CD4-positive, alpha-beta T cell treated with Interleukin-6 at 100 ng/mL for 8 hours (primary cell): ENCODE results near the gene PITPNM1.
"Not testable (repeated sequence)": the region's sequence is repeated elsewhere in the genome, so short reads cannot be mapped to it uniquely, and the experiment has no call there.

Experiments used
- DNase-seq: peaks from one replicate; pipeline ENCODE4 v3.0.0-alpha.2; 2020; ENCODE audit warnings: mixed read lengths, low spot score

The PITPNM1 gene

DNA sequence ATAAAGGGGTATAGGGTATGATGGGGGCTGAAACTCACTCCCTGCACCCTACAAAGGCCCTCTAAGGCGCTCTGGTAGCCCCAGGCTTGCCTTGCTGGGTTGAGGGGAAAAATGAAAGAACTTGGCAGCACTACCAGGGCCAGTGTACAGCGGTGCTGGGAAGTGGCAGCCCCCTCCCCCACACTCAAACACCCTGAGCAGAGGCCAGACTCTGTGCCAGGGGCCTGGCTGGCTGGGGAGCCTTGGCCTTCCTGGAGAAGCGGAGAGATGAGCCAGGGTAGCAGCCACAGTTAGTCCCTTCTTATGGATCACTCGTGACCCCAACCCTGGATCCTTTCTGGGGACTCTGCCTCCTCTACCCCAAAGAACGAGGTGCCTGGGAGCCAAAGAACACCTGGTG lies 38.8 kb downstream of the PITPNM1 start:
- DNase-seq: no peak

DNA sequence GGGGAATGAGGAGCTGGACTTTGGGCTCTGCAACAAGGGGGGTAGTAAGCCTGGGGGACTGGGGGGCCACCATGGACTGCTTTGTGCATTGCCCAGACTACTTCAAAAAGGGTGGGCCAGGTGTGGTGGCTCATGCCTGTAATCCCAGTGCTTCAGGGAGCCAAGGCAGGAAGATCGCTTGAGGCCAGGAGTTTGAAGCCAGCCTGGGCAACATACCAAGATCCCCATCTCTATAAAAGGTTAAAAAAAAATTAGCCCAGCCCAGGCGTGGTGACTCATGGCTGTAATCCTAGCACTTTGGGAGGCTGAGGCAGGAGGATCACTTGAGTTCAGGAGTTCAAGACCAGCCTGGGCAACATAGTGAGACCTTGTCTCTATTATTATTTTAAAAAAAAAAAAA lies 39.6 kb downstream of the PITPNM1 start:
- not testable (repeated sequence) for DNase-seq

DNA sequence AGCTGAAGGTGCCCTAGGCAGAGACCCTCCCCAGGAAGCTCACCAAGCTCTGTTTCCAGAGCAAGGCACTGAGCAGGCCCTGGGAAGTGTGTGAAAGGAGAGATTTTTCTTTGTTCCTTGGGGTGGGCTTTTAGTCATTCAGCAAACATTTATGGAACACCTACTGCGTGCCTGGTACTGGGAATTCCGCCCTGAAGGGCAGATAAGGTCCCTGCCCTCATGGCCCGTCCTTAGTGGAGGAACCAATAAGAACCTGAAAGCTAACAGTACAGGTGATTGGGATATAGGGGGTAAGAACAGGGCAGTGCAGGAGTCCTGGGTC lies 40.0 kb downstream of the PITPNM1 start:
- DNase-seq: no peak

DNA sequence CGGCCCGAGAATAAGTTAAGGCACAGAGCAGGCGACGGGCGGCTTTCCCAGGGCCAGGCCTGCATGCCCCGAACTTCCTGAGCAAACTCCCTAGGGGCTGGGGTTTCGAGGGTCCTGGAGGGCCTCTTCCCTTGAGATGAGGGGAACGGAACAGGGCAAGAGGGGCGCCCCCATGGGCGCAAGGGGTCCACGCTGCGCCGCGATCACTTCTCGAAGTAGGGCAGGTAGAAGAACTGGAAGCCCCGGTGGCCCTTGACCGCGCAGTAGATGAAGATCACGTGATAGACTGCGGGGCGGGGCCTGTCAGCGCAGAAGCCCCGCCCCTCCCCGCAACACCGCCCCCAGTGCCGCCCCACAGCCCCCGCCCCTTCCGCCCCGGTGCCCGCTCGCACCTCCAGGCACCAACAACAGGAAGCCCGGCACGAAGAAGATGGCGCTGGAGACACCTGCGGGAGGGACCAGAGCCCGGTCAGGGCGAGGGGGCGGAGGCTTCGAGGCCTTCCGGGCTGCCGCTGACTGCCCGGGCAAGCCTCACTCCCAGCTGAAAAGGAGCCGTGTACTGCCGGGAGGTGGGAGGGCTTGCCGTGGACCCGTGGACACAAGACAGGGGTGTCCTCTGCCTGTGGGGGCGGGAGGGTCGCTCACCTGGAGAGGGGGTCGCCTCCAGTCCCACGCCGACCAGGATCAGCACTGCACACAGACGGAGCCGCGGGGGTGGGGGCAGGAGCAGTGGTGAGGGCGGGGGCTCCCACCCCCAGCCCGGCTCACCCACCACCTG lies 40.6 kb downstream of the PITPNM1 start:
- peak; percentile 96 for DNase-seq

DNA sequence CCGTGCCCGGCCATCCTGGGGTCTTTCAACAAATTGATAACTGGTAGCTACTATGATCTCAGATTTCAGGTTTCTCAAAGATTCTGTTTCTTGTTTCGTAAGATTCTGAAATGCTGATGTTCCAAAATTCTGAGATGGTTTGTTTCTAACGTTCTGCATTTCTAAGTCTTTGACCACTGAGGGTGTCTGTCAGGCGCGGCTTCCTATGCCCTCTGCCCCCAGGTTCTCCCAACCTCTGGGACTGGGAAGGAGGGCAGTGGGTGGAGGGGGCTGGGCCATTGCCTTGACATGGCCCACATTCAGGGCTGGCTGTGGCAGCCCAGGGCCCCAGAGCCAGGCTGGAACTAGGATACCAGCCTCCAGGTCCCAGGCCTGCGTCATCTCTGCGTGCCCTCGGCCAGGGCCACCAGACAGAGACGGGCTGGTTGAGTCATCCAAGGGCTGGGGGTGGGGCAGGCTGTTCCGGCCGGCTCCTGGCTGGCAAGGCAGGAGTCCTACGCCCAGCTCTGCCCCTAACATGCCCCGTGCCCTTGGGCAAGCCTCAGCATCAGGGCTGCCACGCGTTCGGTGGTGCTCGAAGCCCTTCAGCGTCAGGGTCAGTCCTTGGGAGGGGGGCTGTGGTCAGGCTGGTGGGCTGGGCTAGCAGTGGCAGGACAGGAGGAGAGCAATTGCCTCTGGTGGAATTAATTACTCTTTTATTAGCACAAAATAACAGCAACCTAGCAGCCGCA lies 41.3 kb downstream of the PITPNM1 start:
- DNase-seq: no peak

DNA sequence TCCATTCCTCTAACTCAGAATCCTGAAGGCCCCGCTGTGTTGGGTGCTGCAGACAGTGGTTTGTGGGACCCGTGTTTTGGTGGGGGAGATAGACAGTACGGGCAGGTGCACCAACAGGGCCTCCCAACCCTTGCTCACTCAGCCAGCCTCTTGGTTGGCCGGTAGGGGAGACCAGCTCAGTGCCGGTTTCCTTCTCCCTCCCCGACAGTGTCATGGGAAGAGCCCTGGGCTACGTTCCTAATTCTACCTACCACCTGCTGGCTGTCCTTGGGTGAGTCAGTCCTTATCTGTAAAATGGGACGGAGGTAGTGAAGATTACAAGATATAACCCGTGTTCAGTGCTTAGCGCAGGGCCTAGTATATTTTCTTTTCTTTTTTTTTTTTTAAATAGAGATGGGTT lies 42.0 kb downstream of the PITPNM1 start:
- DNase-seq: no peak

DNA sequence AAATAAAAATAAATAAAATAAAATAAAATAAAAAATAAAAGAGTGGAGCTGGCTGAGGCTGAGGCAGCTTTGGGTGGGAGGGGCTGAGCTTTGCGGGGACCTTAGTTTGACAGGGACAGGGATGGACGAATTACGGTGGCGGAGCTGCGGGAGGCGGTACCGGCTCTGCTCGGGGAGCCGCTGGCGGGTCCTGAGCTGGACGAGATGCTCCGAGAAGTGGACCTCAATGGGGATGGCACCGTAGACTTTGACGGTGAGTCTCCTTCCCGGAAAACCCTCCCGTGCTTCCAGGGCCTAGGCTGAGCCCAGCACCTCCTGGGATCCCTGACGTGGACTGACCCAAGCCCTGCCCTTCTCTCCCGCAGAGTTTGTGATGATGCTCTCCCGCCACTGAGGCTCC lies 46.9 kb downstream of the PITPNM1 start:
- DNase-seq: no peak

DNA sequence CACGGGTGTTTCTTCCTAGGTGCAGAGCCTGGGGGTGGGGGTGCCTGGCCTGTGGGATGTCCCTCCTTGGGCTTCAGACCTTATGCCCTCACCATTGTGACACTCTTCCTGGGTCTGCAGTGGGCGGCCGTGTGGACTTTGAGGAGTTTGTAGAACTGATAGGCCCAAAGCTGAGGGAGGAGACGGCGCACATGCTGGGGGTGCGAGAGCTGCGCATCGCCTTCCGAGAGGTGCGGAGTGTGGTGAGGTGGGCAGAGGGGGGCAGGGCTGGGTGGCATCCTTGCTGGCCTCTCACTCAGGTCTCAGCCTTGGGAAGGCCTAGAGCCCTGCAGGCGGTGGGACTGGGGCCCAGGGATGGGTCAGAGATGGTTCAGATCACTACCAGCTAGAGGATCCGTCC lies 47.7 kb downstream of the PITPNM1 start:
- DNase-seq: no peak

DNA sequence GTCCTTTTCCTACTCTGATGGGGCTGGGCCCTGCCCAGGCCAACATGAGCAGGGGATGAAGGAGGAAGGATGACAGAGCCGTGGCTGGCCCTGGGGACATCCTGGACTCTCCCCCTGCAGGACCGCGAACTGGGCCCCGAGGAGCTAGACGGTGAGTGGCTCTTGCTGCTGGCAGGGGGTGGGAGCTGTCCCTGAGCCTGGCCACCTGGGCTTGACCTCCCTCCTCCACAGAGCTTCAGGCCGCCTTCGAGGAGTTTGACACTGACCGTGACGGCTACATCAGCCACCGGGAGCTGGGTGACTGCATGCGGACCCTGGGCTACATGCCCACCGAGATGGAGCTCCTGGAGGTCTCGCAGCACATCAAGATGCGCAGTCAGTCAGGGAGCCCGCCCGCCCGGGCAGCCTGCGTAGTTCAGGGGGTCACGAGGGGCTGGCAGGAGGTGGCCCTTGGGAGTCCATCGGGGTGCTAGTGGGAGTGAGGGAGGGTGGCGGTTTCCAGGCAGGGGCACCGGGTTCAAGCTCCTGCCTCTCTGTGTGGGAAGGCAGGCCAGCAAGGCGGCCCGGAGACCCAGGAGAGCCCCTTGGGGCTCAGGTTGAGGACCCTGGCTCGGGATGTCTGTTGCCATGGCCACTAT lies 49.0 kb downstream of the PITPNM1 start:
- no peak for DNase-seq

DNA sequence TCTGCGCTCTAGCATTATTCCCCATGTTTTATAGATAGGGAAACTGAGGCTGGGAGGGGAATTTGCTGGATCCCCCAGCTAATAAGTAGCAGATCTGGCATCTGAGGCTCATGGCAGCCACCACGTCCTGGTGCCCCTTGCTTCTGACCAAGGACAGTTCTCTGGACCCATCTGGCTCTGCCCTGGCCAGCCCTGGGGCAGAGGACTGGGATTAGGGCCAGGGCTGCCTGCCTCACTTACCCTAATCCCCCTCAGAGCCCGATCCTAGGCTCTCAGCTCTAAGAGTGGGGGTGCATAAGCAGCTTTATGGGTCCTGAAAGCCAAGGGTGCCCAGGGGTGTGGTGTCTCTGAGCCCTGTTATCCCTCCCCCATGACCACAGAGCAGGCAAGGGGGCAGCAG lies 50.1 kb downstream of the PITPNM1 start, which contains the start of gene CABP4:
Gene CABP4, plus strand, starts transcription at position 301 of the 400 bp plus-strand sequence. Its CDS starts 70 bp downstream, at position 371.
- DNase-seq: no peak

DNA sequence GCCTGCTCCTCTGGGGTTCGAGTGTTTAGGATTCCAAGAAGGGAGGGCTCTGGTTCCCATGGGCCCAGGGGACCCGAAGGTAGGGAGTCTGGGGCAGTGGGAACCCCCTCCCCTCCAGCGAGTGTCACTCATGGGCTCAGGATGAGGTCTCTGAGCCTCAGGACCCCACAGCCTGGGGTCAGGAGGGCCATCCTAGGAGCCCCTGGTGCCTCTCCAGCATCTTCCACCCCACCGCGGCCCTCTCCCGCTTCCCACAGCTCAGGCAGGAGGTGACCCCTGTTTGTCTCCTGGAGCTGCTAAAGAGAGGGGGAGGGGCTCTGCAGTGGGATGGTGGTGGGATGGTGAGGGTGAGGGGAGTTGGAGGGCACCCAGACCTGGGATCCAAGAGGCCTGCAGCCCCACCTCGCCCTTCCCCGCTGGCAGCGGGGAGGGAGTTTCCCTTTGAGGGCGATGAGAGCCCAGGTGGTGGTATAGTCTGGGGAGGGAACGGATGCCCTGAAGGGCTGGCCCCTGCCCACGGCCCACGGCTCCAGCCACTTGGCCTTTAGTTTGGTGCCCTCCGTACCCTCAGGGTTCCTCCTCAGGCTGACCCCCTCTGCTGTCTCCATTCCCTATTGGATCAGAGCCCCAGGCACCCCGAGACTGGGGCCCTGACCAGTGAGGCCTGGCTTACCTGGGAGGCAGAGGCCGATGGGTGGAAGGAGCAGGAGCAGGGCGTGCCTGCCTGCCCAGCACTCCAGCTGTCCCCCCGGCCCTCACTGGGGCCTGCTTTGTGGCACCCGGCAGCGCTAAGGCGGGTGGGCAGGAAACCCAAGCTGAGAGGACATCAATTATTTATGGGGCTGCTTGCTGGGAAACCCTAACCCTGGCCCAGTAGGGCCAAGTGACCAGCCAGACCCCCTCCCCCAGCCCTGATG lies 51.1 kb downstream of the PITPNM1 start:
- no peak for DNase-seq

DNA sequence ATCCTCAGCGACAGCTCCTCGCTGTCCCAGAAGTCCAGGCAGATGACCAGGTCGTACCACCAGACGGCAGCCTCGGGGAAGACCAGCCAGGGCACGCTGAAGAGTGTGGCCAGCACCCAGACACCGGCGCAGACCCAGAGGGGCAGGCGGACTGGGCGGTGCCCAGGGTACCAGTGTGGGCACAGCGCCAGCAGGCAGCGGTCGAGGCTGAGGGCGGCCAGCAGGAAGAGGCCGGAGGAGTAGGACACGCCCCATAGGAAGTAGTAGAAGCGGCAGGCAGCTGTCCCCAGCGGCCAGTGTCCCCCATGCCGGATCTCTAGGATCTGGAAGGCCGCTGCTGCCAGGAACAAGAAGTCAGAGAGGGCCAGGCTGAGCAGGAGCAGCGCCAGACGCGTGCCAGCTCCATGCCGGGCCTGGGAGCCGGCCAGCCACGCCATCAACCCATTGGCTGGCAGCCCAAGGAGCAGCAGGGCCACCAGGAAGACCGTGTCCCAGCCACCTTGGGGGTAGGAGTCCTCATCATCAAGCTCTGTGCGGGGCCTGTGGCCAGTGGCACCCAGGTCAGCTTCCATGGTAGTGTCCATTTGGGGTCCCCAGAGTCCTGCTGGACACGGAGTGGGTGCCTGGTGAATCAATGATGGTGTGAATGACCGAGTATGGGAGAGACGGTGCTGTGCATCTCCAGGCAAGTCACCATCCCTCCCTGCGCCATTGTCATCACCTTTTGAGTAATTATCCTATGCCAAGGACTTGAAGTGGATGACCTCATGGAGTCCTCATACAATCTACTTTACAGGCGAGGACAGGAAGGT lies 52.8 kb downstream of the PITPNM1 start, which contains the start of gene GPR152:
Gene GPR152, minus strand, starts transcription at position 589 of the 812 bp plus-strand sequence. Its CDS starts 5 bp downstream, at position 584.
- no peak for DNase-seq

DNA sequence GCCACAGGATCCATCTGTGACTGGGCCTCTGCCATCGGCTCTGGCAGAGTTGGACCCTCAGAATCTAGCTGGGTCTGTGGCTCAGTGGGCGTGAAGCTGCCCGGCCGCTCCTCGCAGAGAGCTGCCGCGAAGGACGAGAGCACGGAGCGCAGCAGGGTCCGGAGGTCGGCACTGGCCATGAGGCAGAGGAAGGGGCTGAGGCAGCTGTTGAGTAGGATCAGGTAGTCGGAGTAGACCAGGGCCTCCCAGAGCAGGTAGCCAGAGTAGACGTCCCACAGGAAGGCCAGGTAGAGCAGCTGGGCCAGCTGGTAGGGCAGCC lies 53.5 kb downstream of the PITPNM1 start:
- no peak for DNase-seq

DNA sequence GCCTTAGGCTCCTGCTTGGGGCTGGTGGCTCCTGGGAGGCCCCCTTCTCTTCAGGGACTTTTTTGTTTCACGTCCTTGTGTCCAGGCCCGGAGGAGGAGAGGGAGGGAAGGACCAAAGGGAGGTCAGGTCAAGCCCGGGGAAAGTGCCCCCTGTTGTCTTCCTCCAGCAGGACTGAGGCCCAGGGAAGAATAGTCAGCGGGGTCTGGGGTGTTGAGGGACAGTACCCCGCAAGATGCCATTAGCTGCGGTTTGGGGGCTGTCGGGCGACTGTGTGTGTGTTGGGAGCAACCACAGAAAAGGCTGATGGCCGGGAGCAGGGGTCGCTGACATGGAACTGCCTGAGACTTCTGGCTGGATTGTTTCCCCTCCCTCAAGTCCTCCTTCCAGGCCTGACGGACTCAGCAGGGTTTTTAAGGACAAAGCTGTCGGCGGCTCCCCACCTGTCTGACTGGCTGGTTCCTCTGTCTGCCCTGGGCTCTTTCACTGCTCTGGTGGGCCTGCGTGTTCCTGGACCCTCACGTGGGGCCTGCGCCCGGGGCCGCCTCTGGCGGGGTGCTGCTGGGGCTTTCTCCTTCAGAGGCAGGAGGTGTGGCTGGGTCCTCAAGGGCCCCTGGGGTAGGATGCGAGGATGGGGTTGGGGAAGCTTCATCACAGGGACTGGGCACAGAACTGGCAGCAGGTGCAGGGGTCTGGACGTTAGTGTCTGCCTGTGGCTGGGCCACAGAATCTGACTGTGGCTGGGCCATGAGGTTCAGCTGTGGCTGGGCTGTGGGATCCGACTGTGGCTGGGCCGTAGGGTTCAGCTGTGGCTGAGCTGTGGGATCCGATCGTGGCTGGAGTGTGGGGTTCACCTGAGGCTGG lies 54.1 kb downstream of the PITPNM1 start:
- DNase-seq: no peak

DNA sequence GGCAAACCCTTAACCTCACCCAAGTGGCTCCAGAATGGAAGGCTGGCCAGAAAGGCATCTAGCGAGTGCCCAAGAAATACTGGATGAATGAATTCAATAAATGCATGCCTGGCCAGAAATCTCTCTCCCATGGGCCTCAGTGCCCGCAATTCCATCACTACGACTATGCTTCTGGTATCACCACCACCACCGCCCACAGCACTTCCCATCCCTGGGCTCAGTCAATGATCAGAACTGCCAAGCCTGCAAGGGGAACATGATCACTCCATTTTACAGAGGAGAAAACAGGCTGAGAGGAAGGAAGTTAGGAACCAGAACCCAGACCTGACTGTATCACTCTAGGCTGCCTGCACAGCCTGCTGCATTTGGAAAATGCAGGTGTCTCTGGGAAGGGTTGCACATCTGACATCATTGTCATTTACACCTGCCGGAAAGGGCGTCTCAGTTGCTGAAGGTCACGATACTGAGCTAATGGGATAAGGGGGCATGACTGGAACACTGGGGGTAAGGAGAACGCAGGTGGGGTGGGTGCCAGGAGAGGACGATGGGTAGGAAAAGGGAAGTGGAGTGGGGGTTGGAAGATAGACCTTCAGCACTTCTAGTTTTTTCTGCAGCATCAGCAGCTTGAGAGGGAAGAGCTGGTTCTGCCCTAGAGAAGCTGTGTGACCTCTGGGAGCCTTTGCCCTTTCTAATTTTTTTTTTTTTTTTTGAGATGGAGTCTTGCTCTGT lies 55.9 kb downstream of the PITPNM1 start:
- DNase-seq: no peak

DNA sequence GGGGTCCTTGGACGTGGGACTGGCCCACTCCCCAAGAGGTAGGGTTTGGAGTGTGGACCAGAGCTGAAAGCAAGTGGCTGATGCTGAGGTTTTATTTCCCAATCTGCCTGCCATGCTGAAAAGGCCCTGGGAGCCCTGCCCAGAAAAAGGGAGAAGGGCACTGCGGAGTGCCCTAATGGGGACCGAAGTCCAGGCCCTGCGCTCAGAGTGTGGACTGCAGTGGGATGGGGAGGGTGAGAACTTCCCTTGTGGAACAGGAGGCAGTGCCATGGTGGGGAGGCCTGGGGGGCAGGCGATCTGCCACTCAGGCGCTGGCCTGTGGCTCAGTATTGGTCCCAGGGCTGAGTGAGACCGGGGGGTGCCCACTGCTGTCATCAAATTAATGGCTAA lies 56.9 kb downstream of the PITPNM1 start:
- DNase-seq: no peak

DNA sequence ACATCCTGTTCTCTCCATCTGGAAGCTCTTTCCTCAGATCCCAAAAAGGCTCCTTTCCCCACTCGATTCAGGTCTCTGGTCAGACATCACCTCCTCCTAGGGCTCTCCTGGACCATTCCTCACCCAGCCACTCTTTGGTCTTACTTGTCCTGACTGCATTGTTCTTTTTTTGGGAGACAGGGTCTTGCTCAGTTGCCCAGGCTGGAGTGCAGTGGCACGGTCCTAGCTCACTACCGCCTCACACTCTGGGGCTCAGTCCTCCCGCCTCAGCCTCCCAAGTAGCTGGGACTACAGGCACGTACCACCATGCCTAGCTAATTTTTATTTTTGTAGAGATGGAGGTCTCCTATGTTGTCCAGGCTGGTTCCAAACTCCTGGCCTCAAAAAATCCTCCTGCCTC lies 59.6 kb downstream of the PITPNM1 start:
- no peak for DNase-seq

DNA sequence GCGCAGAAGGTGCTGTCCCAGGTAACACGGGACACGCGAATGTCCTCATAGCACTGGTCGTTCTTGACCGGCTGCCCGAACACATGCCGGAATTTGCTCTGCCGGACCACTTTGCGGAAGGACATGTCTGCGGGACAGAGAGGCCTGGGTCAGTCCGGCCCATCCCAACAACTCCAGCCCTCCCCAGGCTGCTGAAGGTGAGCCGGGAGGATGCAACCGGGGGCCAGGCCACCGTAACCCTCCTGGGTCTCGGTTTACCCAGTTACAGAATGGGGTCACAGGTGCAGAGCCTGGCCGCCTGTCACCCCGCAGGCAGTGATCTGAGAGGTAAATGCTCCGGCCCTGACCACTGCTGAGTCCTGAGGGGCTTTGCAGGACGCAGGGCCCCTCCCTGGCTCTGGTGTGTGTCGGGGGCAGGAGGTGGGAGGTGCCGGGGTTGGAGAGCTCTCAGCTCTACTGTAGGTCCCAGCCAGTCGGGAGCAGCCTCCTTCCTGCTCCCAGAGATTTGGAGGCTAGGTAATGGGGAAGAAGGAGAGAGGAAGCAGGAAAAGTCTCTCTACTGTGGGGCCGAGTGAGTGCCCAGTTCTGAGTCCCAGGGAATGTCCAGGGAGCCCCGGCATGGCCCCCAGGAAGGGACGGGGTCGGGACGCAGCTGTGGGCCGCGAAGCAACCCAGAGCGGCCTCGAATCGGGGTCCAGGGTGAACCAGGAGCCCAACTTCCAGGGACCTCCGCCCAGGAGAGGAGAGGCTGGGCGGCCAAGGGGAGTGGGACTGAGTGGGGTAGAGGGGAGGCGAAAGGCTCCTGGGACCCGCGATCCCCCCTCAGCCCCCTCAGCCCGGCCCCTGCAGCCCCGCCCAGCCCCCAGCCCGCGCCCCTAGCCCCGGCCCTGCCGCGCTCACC lies 62.4 kb downstream of the PITPNM1 start:
- DNase-seq: no peak
